Measurements from ENCODE around the gene BTRC. TPM values are rescaled to one million over a fixed set of nuclear protein-coding genes. Genes with fewer than 3 reads are reported as not detected.
A peak's percentile ranks its signal among the peaks of the same experiment; 100 is the strongest.

Gene BTRC
- polyA plus RNA-seq (2011; rRNA removed) (15.6 and 23.1 TPM in 2 replicates), polyA plus RNA-seq (2017; fragmentation: RNase III; extraction: RNeasy Plus Mini Kit Qiagen cat#74134 plus additional on column Dnase treatment) (7.4 to 8.0 TPM (median 7.8 TPM) in 3 replicates), polyA minus RNA-seq (2011; rRNA and poly(A)+ RNA removed) (17.9 and 21.4 TPM in 2 replicates)
- 3.7 and 4.1 TPM in 2 replicates for polyA plus RNA-seq (2012; cell fraction: cytosol; rRNA removed)
- 4.4 and 6.8 TPM in 2 replicates for polyA plus RNA-seq (2012; cell fraction: nucleus; rRNA removed)

DNA sequence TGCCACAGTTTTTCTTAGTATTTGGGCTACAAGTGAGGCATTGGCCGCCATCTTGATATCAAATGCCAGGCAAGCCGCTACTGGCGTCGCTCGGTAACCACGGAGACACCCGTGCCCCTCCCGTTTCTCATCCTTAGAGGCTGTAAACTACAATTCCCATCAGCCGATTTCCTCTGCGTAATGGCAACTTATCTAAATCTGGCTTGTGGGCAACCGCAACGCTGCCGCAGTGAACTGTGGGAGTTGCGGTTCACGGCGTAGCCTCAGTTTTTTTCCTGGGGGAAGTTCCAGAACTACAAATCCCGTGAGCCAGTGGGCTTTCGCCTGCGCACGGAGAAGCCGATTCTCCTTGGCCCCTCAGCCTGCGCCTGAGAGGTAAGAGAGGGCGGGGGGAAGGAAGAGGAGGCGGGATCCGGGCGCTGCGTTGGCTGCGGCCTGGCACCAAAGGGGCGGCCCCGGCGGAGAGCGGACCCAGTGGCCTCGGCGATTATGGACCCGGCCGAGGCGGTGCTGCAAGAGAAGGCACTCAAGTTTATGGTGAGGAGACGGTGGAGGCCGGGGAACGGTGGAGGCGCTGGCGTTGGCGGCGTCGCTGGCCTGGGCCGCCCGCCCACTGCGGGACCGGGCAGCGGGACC lies at the start of gene BTRC:
Gene BTRC, plus strand, starts transcription at position 474 of the 636 bp plus-strand sequence. Its CDS starts 16 bp downstream, at position 490.
- ChIA-PET POLR2A (interaction anchor here (1.0 kb wide), 1 partner anchor 464 kb away, joined by 3 read pairs; the partner anchor contains the start of gene OGA), CTCF (interaction anchor here (0.8 to 1.2 kb wide), 6 partner anchors 9 to 217 kb away, joined by 3 to 6 read pairs (median 3); no protein-coding TSS in a partner anchor)
- Histone ChIP-seq H3K4me2 (peak within 1 kb of the TSS; percentile 94), H3K4me3 (peak within 1 kb of the TSS; percentile 84), H3K4me1 (peaks cover 15% of the 10 kb centered on the region; the same call in 2 of the 3 replicates), H3K9me3 (no peaks in the 10 kb centered on the region), H3K27ac (peak within 1 kb of the TSS; percentile 88 to 94)
- peak; percentile 94 to 99 for DNase-seq (ENCODE audit: low read depth in 1 of 2, low spot score in 1 of 2)
- WGBS (ENCODE audit: missing lambda C conversion rate): under 1% methylated on average over 39 of the region's 50 CpGs
- ATAC-seq: peak; percentile 98 to 99
- FAIRE-seq: no peak
- TF ChIP-seq ZC3H11A (IDR thresholded peaks at IDR 0.05) (no peak), BHLHE40 (IDR thresholded peaks at IDR 0.05; ENCODE audit: low read depth, low read length) (no peak), MAFK (IDR thresholded peaks at IDR 0.05; ENCODE audit: partially characterized antibody) (peak; percentile 80), ESRRA (IDR thresholded peaks at IDR 0.05; ENCODE audit: borderline replicate concordance, low read length) (no peak), NFE2L2 (conservative IDR thresholded peaks at IDR 0.05; ENCODE audit: low read length) (no peak), CHD4 (IDR thresholded peaks at IDR 0.05; ENCODE audit: borderline replicate concordance) (no peak), RNF2 (IDR thresholded peaks at IDR 0.05; ENCODE audit: borderline replicate concordance, low read depth) (no peak), NR3C1 (IDR thresholded peaks at IDR 0.05) (no peak), RAD21 (conservative IDR thresholded peaks at IDR 0.05 in 1 of 2, IDR thresholded peaks at IDR 0.05 in 1 of 2) (no peak), TP53 (CRISPR knock-in tag; IDR thresholded peaks at IDR 0.05) (no peak), CEBPB (IDR thresholded peaks at IDR 0.05) (no peak), CHD2 (IDR thresholded peaks at IDR 0.05; ENCODE audit: low read length, partially characterized antibody) (no peak), MYC (IDR thresholded peaks at IDR 0.05; ENCODE audit: borderline replicate concordance, low read length) (peak; percentile 23; the same call in 1 of the 2 replicates), EHMT2 (IDR thresholded peaks at IDR 0.05; ENCODE audit: low read depth) (no peak), FOXS1 (CRISPR knock-in tag; IDR thresholded peaks at IDR 0.05) (no peak), KDM1A (IDR thresholded peaks at IDR 0.05; ENCODE audit: low read depth) (no peak), KDM5A (IDR thresholded peaks at IDR 0.05) (no peak), RCOR1 (IDR thresholded peaks at IDR 0.05; ENCODE audit: low read depth, low read length) (no peak), JUNB (IDR thresholded peaks at IDR 0.05) (no peak), RFX5 (IDR thresholded peaks at IDR 0.05) (no peak), HOXB5 (CRISPR knock-in tag; IDR thresholded peaks at IDR 0.05) (no peak), EHF (CRISPR knock-in tag; IDR thresholded peaks at IDR 0.05) (no peak), CBX8 (IDR thresholded peaks at IDR 0.05) (no peak), JUN (IDR thresholded peaks at IDR 0.05) (peak in 1 of 2 experiments; percentile 69; a peak in 2 of 5 replicates)
- TF ChIP-seq, protein P1, sequence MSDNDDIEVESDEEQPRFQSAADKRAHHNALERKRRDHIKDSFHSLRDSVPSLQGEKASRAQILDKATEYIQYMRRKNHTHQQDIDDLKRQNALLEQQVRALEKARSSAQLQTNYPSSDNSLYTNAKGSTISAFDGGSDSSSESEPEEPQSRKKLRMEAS (IDR thresholded peaks at IDR 0.05): 0 out of 2 replicates have a peak, but pooled peaks have one; percentile 31
- TF ChIP-seq, protein P2, sequence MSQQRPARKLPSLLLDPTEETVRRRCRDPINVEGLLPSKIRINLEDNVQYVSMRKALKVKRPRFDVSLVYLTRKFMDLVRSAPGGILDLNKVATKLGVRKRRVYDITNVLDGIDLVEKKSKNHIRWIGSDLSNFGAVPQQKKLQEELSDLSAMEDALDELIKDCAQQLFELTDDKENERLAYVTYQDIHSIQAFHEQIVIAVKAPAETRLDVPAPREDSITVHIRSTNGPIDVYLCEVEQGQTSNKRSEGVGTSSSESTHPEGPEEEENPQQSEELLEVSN (IDR thresholded peaks at IDR 0.05; ENCODE audit: borderline replicate concordance, low read depth): no peak; the same call in 1 of the 2 replicates
- TF ChIP-seq, protein P3, sequence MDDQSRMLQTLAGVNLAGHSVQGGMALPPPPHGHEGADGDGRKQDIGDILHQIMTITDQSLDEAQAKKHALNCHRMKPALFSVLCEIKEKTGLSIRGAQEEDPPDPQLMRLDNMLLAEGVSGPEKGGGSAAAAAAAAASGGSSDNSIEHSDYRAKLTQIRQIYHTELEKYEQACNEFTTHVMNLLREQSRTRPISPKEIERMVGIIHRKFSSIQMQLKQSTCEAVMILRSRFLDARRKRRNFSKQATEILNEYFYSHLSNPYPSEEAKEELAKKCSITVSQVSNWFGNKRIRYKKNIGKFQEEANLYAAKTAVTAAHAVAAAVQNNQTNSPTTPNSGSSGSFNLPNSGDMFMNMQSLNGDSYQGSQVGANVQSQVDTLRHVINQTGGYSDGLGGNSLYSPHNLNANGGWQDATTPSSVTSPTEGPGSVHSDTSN (IDR thresholded peaks at IDR 0.05): no peak
- TF ChIP-seq, protein P4, sequence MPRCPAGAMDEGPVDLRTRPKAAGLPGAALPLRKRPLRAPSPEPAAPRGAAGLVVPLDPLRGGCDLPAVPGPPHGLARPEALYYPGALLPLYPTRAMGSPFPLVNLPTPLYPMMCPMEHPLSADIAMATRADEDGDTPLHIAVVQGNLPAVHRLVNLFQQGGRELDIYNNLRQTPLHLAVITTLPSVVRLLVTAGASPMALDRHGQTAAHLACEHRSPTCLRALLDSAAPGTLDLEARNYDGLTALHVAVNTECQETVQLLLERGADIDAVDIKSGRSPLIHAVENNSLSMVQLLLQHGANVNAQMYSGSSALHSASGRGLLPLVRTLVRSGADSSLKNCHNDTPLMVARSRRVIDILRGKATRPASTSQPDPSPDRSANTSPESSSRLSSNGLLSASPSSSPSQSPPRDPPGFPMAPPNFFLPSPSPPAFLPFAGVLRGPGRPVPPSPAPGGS (IDR thresholded peaks at IDR 0.05): peak; percentile 46; the same call in 1 of the 3 replicates
- TF ChIP-seq, protein P5, sequence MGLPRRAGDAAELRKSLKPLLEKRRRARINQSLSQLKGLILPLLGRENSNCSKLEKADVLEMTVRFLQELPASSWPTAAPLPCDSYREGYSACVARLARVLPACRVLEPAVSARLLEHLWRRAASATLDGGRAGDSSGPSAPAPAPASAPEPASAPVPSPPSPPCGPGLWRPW (IDR thresholded peaks at IDR 0.05): no peak
- TF ChIP-seq, protein P6, sequence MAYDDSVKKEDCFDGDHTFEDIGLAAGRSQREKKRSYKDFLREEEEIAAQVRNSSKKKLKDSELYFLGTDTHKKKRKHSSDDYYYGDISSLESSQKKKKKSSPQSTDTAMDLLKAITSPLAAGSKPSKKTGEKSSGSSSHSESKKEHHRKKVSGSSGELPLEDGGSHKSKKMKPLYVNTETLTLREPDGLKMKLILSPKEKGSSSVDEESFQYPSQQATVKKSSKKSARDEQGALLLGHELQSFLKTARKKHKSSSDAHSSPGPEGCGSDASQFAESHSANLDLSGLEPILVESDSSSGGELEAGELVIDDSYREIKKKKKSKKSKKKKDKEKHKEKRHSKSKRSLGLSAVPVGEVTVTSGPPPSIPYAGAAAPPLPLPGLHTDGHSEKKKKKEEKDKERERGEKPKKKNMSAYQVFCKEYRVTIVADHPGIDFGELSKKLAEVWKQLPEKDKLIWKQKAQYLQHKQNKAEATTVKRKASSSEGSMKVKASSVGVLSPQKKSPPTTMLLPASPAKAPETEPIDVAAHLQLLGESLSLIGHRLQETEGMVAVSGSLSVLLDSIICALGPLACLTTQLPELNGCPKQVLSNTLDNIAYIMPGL (CRISPR knock-in tag; IDR thresholded peaks at IDR 0.05; ENCODE audit: borderline replicate concordance): no peak
- TF ChIP-seq, protein P7, sequence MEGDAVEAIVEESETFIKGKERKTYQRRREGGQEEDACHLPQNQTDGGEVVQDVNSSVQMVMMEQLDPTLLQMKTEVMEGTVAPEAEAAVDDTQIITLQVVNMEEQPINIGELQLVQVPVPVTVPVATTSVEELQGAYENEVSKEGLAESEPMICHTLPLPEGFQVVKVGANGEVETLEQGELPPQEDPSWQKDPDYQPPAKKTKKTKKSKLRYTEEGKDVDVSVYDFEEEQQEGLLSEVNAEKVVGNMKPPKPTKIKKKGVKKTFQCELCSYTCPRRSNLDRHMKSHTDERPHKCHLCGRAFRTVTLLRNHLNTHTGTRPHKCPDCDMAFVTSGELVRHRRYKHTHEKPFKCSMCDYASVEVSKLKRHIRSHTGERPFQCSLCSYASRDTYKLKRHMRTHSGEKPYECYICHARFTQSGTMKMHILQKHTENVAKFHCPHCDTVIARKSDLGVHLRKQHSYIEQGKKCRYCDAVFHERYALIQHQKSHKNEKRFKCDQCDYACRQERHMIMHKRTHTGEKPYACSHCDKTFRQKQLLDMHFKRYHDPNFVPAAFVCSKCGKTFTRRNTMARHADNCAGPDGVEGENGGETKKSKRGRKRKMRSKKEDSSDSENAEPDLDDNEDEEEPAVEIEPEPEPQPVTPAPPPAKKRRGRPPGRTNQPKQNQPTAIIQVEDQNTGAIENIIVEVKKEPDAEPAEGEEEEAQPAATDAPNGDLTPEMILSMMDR (IDR thresholded peaks at IDR 0.05): no peak
- TF ChIP-seq, protein P8, sequence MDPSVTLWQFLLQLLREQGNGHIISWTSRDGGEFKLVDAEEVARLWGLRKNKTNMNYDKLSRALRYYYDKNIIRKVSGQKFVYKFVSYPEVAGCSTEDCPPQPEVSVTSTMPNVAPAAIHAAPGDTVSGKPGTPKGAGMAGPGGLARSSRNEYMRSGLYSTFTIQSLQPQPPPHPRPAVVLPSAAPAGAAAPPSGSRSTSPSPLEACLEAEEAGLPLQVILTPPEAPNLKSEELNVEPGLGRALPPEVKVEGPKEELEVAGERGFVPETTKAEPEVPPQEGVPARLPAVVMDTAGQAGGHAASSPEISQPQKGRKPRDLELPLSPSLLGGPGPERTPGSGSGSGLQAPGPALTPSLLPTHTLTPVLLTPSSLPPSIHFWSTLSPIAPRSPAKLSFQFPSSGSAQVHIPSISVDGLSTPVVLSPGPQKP (IDR thresholded peaks at IDR 0.05; ENCODE audit: low read depth, low read length): no peak

Measured in A549 (cell line).